ENCODE results near the gene NFASC. TPM values are rescaled to one million over a fixed set of nuclear protein-coding genes. Genes with fewer than 3 reads are reported as not detected.

Gene NFASC
- total RNA-seq, 2 experiments from 2014 or later, result not detected

GRCh38 chr1:204873714-204874113 lies 3.1 kb downstream of the NFASC start:
- TF ChIP-seq EZH2phosphoT487 (IDR thresholded peaks at IDR 0.05; ENCODE audit: borderline replicate concordance, low read depth, low read length), result no peak
- TF ChIP-seq, protein P1, sequence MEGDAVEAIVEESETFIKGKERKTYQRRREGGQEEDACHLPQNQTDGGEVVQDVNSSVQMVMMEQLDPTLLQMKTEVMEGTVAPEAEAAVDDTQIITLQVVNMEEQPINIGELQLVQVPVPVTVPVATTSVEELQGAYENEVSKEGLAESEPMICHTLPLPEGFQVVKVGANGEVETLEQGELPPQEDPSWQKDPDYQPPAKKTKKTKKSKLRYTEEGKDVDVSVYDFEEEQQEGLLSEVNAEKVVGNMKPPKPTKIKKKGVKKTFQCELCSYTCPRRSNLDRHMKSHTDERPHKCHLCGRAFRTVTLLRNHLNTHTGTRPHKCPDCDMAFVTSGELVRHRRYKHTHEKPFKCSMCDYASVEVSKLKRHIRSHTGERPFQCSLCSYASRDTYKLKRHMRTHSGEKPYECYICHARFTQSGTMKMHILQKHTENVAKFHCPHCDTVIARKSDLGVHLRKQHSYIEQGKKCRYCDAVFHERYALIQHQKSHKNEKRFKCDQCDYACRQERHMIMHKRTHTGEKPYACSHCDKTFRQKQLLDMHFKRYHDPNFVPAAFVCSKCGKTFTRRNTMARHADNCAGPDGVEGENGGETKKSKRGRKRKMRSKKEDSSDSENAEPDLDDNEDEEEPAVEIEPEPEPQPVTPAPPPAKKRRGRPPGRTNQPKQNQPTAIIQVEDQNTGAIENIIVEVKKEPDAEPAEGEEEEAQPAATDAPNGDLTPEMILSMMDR (conservative IDR thresholded peaks at IDR 0.05; ENCODE audit: low read length), result no peak
- ChIA-PET POLR2A (no interaction called here), CTCF (ENCODE audit: unreplicated experiment) (no interaction called here)

DNA sequence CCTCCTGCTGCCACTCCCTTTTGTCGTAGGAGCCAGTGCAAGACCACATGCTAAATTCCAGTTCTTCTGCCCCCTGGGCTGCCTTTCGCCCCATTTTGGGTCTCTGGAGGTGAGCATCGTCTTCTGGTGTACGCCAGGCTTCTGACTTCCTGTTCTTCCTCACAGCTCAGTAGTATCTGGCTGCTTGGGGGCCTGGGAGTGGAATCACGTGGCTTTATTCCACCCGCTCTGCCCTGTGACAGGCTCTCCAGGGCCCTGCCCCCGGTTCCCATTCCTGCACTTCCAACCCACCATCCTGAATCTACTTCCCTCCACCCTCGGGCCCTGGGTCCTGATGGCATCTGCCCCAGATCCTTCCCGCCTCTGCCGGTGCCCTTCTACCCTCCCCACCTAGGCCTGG lies 3.6 kb downstream of the NFASC start:
- ChIA-PET POLR2A (no interaction called here), CTCF (ENCODE audit: unreplicated experiment) (no interaction called here)

More at GRCh38 chr1:204873714-204874113, 3.1 kb downstream of the NFASC start:
- Histone ChIP-seq H2AFZ (ENCODE audit: low read length) (no peak overlapping the region), H3K9me3 (ENCODE audit: low read length) (no peaks in the 10 kb centered on the region), H3K36me3 (ENCODE audit: insufficient read depth, low read length) (no peaks in the 10 kb centered on the region), H3K9me2 (ENCODE audit: insufficient read depth, low read length) (no peaks in the 10 kb centered on the region), H4K20me1 (ENCODE audit: insufficient read depth, low read length) (no peaks in the 10 kb centered on the region), H3K4me1 (ENCODE audit: insufficient read depth, low read length, poor library complexity, severe bottlenecking) (no peaks in the 10 kb centered on the region), H3K4me3 (ENCODE audit: low read depth, low read length, poor library complexity, severe bottlenecking) (no peak overlapping the region), H3K27ac (ENCODE audit: low read depth, low read length, poor library complexity, severe bottlenecking) (no peak overlapping the region), H3K4me2 (ENCODE audit: low read length) (no peak overlapping the region), H3K79me2 (ENCODE audit: insufficient read depth, low read depth, low read length) (no peaks in the 10 kb centered on the region)
- no peak for DNase-seq (ENCODE audit: low spot score)
- intact Hi-C loops (cut with micrococcal nuclease; ENCODE audit: unreplicated experiment), result no loop called here
- no TSS peak for BruUV-seq (replicated peaks)

DNA sequence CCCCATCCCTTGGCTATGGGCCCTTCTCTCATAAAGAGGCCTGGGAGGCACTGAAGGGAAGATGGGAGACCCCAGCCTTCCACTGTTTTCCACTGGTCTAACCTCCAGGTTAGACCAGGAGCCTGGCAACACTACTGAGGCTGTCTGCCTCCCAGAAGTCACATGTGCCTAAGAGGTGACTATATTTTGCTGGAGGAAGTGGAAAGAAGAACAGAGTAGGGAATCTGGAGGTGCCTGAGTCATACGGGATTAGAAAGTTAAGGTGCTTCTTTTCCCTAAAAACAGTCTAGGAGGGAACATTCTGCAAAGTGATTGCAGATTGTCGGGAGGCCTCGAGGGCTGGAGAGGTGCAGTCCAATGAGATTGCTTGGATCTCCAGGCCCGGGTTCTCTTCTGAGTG lies 4.6 kb downstream of the NFASC start:
- no peak overlapping the region for H3K27ac ChIP-seq (ENCODE audit: low read depth, low read length, poor library complexity, severe bottlenecking)
- no peaks in the 10 kb centered on the region for H3K9me2 ChIP-seq (ENCODE audit: insufficient read depth, low read length)
- CTCF ChIA-PET (ENCODE audit: unreplicated experiment), result no interaction called here
- BruUV-seq (replicated peaks), result no TSS peak
- H3K36me3 ChIP-seq (ENCODE audit: insufficient read depth, low read length), result no peaks in the 10 kb centered on the region
- H3K79me2 ChIP-seq (ENCODE audit: insufficient read depth, low read depth, low read length), result no peaks in the 10 kb centered on the region
- intact Hi-C loops (cut with micrococcal nuclease; ENCODE audit: unreplicated experiment), result no loop called here
- no peaks in the 10 kb centered on the region for H3K9me3 ChIP-seq (ENCODE audit: low read length)
- H3K4me3 ChIP-seq (ENCODE audit: low read depth, low read length, poor library complexity, severe bottlenecking), result no peak overlapping the region
- POLR2A ChIA-PET, result no interaction called here
- TF ChIP-seq, protein P1 (conservative IDR thresholded peaks at IDR 0.05; ENCODE audit: low read length), result no peak
- no peak for TF ChIP-seq EZH2phosphoT487 (IDR thresholded peaks at IDR 0.05; ENCODE audit: borderline replicate concordance, low read depth, low read length)
- H3K4me2 ChIP-seq (ENCODE audit: low read length), result no peak overlapping the region
- H3K4me1 ChIP-seq (ENCODE audit: insufficient read depth, low read length, poor library complexity, severe bottlenecking), result no peaks in the 10 kb centered on the region
- H2AFZ ChIP-seq (ENCODE audit: low read length), result no peak overlapping the region
- DNase-seq (ENCODE audit: low spot score), result no peak
- no peaks in the 10 kb centered on the region for H4K20me1 ChIP-seq (ENCODE audit: insufficient read depth, low read length)

More for the DNA sequence above, 3.6 kb downstream of the NFASC start:
- Histone ChIP-seq H3K4me3 (ENCODE audit: low read depth, low read length, poor library complexity, severe bottlenecking) (no peak overlapping the region), H4K20me1 (ENCODE audit: insufficient read depth, low read length) (no peaks in the 10 kb centered on the region), H2AFZ (ENCODE audit: low read length) (no peak overlapping the region), H3K4me2 (ENCODE audit: low read length) (no peak overlapping the region), H3K79me2 (ENCODE audit: insufficient read depth, low read depth, low read length) (no peaks in the 10 kb centered on the region), H3K9me3 (ENCODE audit: low read length) (no peaks in the 10 kb centered on the region), H3K4me1 (ENCODE audit: insufficient read depth, low read length, poor library complexity, severe bottlenecking) (no peaks in the 10 kb centered on the region), H3K27ac (ENCODE audit: low read depth, low read length, poor library complexity, severe bottlenecking) (no peak overlapping the region), H3K36me3 (ENCODE audit: insufficient read depth, low read length) (no peaks in the 10 kb centered on the region), H3K9me2 (ENCODE audit: insufficient read depth, low read length) (no peaks in the 10 kb centered on the region)
- no peak for TF ChIP-seq EZH2phosphoT487 (IDR thresholded peaks at IDR 0.05; ENCODE audit: borderline replicate concordance, low read depth, low read length)
- TF ChIP-seq, protein P1 (conservative IDR thresholded peaks at IDR 0.05; ENCODE audit: low read length), result no peak
- intact Hi-C loops (cut with micrococcal nuclease; ENCODE audit: unreplicated experiment), result no loop called here
- BruUV-seq (replicated peaks), result no TSS peak
- no peak for DNase-seq (ENCODE audit: low spot score)
